ELR (cell line): ENCODE data around the gene NRF1.

Source experiments
- DNase-seq: peaks from one replicate; pipeline ENCODE4 v3.0.0-alpha.2; 2015; ENCODE audit warnings: low read depth

NRF1 gene

GRCh38 chr7:129686063-129686462 is 74.5 kb downstream of the NRF1 start:
- DNase-seq = no peak

GRCh38 chr7:129688503-129689222 is 77.1 kb downstream of the NRF1 start:
- no peak for DNase-seq

- DNase-seq = no peak
Measured at GRCh38 chr7:129689995-129690581, 78.6 kb downstream of the NRF1 start.

GRCh38 chr7:129690701-129691100 is 79.2 kb downstream of the NRF1 start:
- DNase-seq = peak; percentile 65

GRCh38 chr7:129698516-129699418 is 87.2 kb downstream of the NRF1 start:
- no peak for DNase-seq

- DNase-seq = no peak
Measured at GRCh38 chr7:129702316-129702715, 90.8 kb downstream of the NRF1 start.

GRCh38 chr7:129702761-129703338 is 91.3 kb downstream of the NRF1 start:
- no peak for DNase-seq

- no peak for DNase-seq
Measured at GRCh38 chr7:129703751-129704150, 92.2 kb downstream of the NRF1 start.

- no peak for DNase-seq
Measured at GRCh38 chr7:129707910-129708499, 96.5 kb downstream of the NRF1 start.

GRCh38 chr7:129713544-129713943 is 102.0 kb downstream of the NRF1 start:
- no peak for DNase-seq

- DNase-seq = no peak
Measured at GRCh38 chr7:129714514-129715063, 103.1 kb downstream of the NRF1 start.

GRCh38 chr7:129719980-129720732 is 108.6 kb downstream of the NRF1 start:
- no peak for DNase-seq

GRCh38 chr7:129721068-129721467 is 109.5 kb downstream of the NRF1 start:
- DNase-seq = no peak

- no peak for DNase-seq
Measured at GRCh38 chr7:129723679-129724078, 112.2 kb downstream of the NRF1 start.

GRCh38 chr7:129724796-129725195 is 113.3 kb downstream of the NRF1 start:
- DNase-seq = no peak

GRCh38 chr7:129728875-129729467 is 117.5 kb downstream of the NRF1 start:
- no peak for DNase-seq

- no peak for DNase-seq
Measured at GRCh38 chr7:129729511-129729910, 118.0 kb downstream of the NRF1 start.

GRCh38 chr7:129730159-129730558 is 118.6 kb downstream of the NRF1 start:
- no peak for DNase-seq

- DNase-seq = no peak
Measured at GRCh38 chr7:129734400-129734799, 122.9 kb downstream of the NRF1 start.

- peak; percentile 68 for DNase-seq
Measured at GRCh38 chr7:129739427-129739826, 127.9 kb downstream of the NRF1 start.
